Kidney glomerular epithelial cell (primary cell): ENCODE results near the gene OR2S2.
"Not testable (repeated sequence)": the region's sequence is repeated elsewhere in the genome, so short reads cannot be mapped to it uniquely, and the experiment has no call there.

Experiments
- DNase-seq: peaks from one replicate; lab custom pipeline; 2025; lab: John Stamatoyannopoulos, UW

The OR2S2 gene

GRCh38 chr9:35958104-35958837, at the start of gene OR2S2:
Gene OR2S2 (minus strand): TSS chr9:35958154. CDS start chr9:35958098, 56 bp downstream.
- DNase-seq: peak; percentile 55

GRCh38 chr9:36007316-36007708, 49.4 kb upstream of the OR2S2 start:
- no peak for DNase-seq

- no peak for DNase-seq
These were observed 48.8 kb upstream of the OR2S2 start for GRCh38 chr9:36006549-36007315.

- no peak for DNase-seq
These were observed 47.9 kb upstream of the OR2S2 start for GRCh38 chr9:36005891-36006290.

- no peak for DNase-seq
These were observed 40.4 kb upstream of the OR2S2 start for GRCh38 chr9:35998333-35998732.

GRCh38 chr9:35997016-35997415, 39.1 kb upstream of the OR2S2 start:
- DNase-seq: not testable (repeated sequence)

GRCh38 chr9:35996358-35996970, 38.5 kb upstream of the OR2S2 start:
- no peak for DNase-seq

GRCh38 chr9:35994959-35995358, 37.0 kb upstream of the OR2S2 start:
- DNase-seq: no peak

GRCh38 chr9:35993976-35994720, 36.2 kb upstream of the OR2S2 start:
- DNase-seq: no peak

GRCh38 chr9:35993136-35993535, 35.2 kb upstream of the OR2S2 start:
- DNase-seq: not testable (repeated sequence)

GRCh38 chr9:35990155-35990554, 32.2 kb upstream of the OR2S2 start:
- DNase-seq: no peak

- DNase-seq: no peak
These were observed 26.1 kb upstream of the OR2S2 start for GRCh38 chr9:35984021-35984420.

GRCh38 chr9:35981699-35982098, 23.7 kb upstream of the OR2S2 start:
- no peak for DNase-seq

- DNase-seq: no peak
These were observed 22.5 kb upstream of the OR2S2 start for GRCh38 chr9:35980289-35981011.

- DNase-seq: no peak
These were observed 20.8 kb upstream of the OR2S2 start for GRCh38 chr9:35978792-35979191.

GRCh38 chr9:35976726-35977125, 18.8 kb upstream of the OR2S2 start:
- no peak for DNase-seq

- DNase-seq: no peak
These were observed 16.8 kb upstream of the OR2S2 start for GRCh38 chr9:35974800-35975199.

- DNase-seq: no peak
These were observed 14.1 kb upstream of the OR2S2 start for GRCh38 chr9:35972093-35972492.

- DNase-seq: no peak
These were observed 9.1 kb upstream of the OR2S2 start for GRCh38 chr9:35967042-35967441.

GRCh38 chr9:35966433-35966832, 8.5 kb upstream of the OR2S2 start:
- no peak for DNase-seq

GRCh38 chr9:35965011-35965410, 7.1 kb upstream of the OR2S2 start:
- DNase-seq: no peak
